Prostate gland (tissue), 2 donors: ENCODE data around the gene TRIO.

Experiments
- POLR2A ChIP-seq: fragments of 450-650 bp; IDR thresholded peaks from one replicate; pipeline ENCODE4 v1.6.1; 2016; ENCODE audit warnings: antibody characterized with exemption, mild to moderate bottlenecking
- TF ChIP-seq, protein P1 (sequence below), 4 experiments: fragments of 200-600 bp in 2 of 4; fragments of 450-650 bp in 2 of 4; sonication (generic) in 2 of 4; IDR thresholded peaks; 1 replicate in 3 of 4; 2 replicates in 1 of 4; pipeline ENCODE4 v1.5.1; 2016 to 2019; ENCODE audit warnings: antibody characterized with exemption in 4 of 4, mild to moderate bottlenecking in 2 of 4, moderate library complexity in 2 of 4

DNA sequence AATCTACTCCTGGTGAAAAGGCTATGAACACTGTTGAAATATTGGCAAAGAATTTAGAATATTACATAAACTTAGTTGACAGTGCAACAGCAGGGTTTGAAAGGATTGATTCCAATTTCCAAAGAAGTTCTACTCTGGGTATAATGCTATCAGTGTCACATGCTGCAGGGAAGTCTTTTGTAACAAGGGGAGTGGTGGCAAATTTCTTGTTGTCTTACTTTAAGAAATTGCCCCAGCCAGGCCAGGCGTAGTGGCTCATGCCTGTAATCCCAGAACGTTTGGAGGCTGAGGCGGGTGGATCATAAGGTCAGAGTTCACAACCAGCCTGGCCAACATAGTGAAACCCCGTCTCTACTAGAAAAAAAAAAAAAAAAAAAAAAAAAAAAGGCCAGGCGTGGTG lies 352.2 kb downstream of the TRIO start:
- TF ChIP-seq, protein P1, sequence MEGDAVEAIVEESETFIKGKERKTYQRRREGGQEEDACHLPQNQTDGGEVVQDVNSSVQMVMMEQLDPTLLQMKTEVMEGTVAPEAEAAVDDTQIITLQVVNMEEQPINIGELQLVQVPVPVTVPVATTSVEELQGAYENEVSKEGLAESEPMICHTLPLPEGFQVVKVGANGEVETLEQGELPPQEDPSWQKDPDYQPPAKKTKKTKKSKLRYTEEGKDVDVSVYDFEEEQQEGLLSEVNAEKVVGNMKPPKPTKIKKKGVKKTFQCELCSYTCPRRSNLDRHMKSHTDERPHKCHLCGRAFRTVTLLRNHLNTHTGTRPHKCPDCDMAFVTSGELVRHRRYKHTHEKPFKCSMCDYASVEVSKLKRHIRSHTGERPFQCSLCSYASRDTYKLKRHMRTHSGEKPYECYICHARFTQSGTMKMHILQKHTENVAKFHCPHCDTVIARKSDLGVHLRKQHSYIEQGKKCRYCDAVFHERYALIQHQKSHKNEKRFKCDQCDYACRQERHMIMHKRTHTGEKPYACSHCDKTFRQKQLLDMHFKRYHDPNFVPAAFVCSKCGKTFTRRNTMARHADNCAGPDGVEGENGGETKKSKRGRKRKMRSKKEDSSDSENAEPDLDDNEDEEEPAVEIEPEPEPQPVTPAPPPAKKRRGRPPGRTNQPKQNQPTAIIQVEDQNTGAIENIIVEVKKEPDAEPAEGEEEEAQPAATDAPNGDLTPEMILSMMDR (IDR thresholded peaks at IDR 0.05): no peak
- TF ChIP-seq POLR2A: no peak
